IMR-90 (cell line): ENCODE results near the gene ELP4. TPM values are rescaled to one million over a fixed set of nuclear protein-coding genes. Genes with fewer than 3 reads are reported as not detected.

Experiments used
- ATAC-seq: fragments of 200-7000 bp; cut with Tn5 transposase; 2 replicates; pipeline ENCODE4 v1.9.1; 2020; ENCODE audit warnings: low read depth, mild to moderate bottlenecking, moderate library complexity
- BruUV-seq: library from RNA; stranded (reverse); fragments of 400-500 nt; replicated peaks from 2 replicates; lab custom pipeline; 2021; lab: Mats Ljungman, UMichigan
- CTCF ChIA-PET: fragments of 300-600 bp; formaldehyde crosslinking; extraction: SDS; loops from one replicate; lab custom pipeline; 2021; ENCODE audit warnings: antibody characterized with exemption; lab: Yijun Ruan, JAX
- POLR2A ChIA-PET: fragments of 300-600 bp; sonication (Branson Sonifier 250); formaldehyde crosslinking; loops from one replicate; lab custom pipeline; 2022; ENCODE audit warnings: antibody characterized with exemption; ENCODE audit not compliant: unreplicated experiment; lab: Charles Lee
- DNase-seq: peaks from one replicate; pipeline ENCODE4 v3.0.0; 2013
- H2AFZ ChIP-seq: replicated peaks from 2 replicates; pipeline ENCODE3; 2013; ENCODE audit warnings: low read length, mild to moderate bottlenecking; ENCODE audit not compliant: poor library complexity
- H2AK5ac ChIP-seq: 2 replicates; pipeline ENCODE4 v1.6.1; 2013; ENCODE audit warnings: low read depth, low read length, inconsistent platforms
- H2AK9ac ChIP-seq: replicated peaks from 2 replicates; pipeline ENCODE3; 2013; ENCODE audit warnings: mild to moderate bottlenecking, low read depth, low read length, moderate library complexity; ENCODE audit not compliant: poor library complexity
- H2BK120ac ChIP-seq: 2 replicates; pipeline ENCODE4 v1.6.1; 2013; ENCODE audit warnings: low read depth, low read length, inconsistent platforms
- H2BK15ac ChIP-seq: 3 replicates; pipeline ENCODE4 v1.6.1; 2013; ENCODE audit warnings: low read depth, low read length, inconsistent platforms
- H2BK20ac ChIP-seq: 2 replicates; pipeline ENCODE4 v1.6.1; 2013; ENCODE audit warnings: low read depth, mild to moderate bottlenecking, inconsistent platforms, low read length, moderate library complexity
- H2BK5ac ChIP-seq: 2 replicates; pipeline ENCODE4 v1.6.1; 2013; ENCODE audit warnings: mild to moderate bottlenecking, low read depth, low read length, inconsistent platforms; ENCODE audit not compliant: poor library complexity, severe bottlenecking
- H3K14ac ChIP-seq: replicated peaks from 2 replicates; pipeline ENCODE4 v1.6.1; 2013; ENCODE audit warnings: low read depth, low read length, inconsistent platforms
- H3K18ac ChIP-seq: 2 replicates; pipeline ENCODE4 v1.6.1; 2013; ENCODE audit warnings: low read depth, low read length, control low read depth
- H3K23ac ChIP-seq: 2 replicates; pipeline ENCODE4 v1.6.1; 2013; ENCODE audit warnings: low read depth, low read length, inconsistent platforms
- H3K27ac ChIP-seq: 2 replicates; pipeline ENCODE4 v1.5.1; 2013; ENCODE audit warnings: mild to moderate bottlenecking, control low read depth, low read length; ENCODE audit not compliant: insufficient read depth
- H3K27me3 ChIP-seq: 2 replicates; pipeline ENCODE4 v1.6.1; 2013; ENCODE audit warnings: low read length; ENCODE audit not compliant: control insufficient read depth, insufficient read depth
- H3K36me3 ChIP-seq: 2 replicates; pipeline ENCODE4 v1.6.1; 2013; ENCODE audit warnings: low read length, mixed read lengths; ENCODE audit not compliant: control insufficient read depth, insufficient read depth
- H3K4ac ChIP-seq: 2 replicates; pipeline ENCODE4 v1.6.1; 2013; ENCODE audit warnings: low read depth, low read length, inconsistent platforms
- H3K4me1 ChIP-seq: 2 replicates; pipeline ENCODE4 v1.6.1; 2013; ENCODE audit warnings: low read length, mixed read lengths; ENCODE audit not compliant: control insufficient read depth, insufficient read depth
- H3K4me2 ChIP-seq: 2 replicates; pipeline ENCODE4 v1.6.1; 2013; ENCODE audit warnings: low read depth, mild to moderate bottlenecking, control low read depth, low read length, moderate library complexity
- H3K4me3 ChIP-seq: 2 replicates; pipeline ENCODE4 v1.5.1; 2013; ENCODE audit warnings: low read depth, mild to moderate bottlenecking, control low read depth, low read length, moderate library complexity; ENCODE audit not compliant: insufficient read depth
- H3K56ac ChIP-seq: 2 replicates; pipeline ENCODE4 v1.6.1; 2013; ENCODE audit warnings: low read length, inconsistent platforms; ENCODE audit not compliant: insufficient read depth; ENCODE audit errors: extremely low read depth
- H3K79me1 ChIP-seq, 2 experiments: 2 replicates each; pipeline ENCODE4 v1.6.1; 2013; ENCODE audit warnings: low read length in 2 of 2, inconsistent platforms in 1 of 2, low read depth in 1 of 2
- H3K9ac ChIP-seq: 2 replicates; pipeline ENCODE4 v1.6.1; 2013; ENCODE audit warnings: low read depth, low read length, control low read depth
- H3K9me1 ChIP-seq: 2 replicates; pipeline ENCODE4 v1.6.1; 2013; ENCODE audit warnings: low read length, inconsistent platforms; ENCODE audit not compliant: insufficient read depth
- H3K9me3 ChIP-seq: 2 replicates; pipeline ENCODE4 v1.6.1; 2013; ENCODE audit warnings: low read length; ENCODE audit not compliant: control insufficient read depth, insufficient read depth
- H4K20me1 ChIP-seq: 2 replicates; pipeline ENCODE4 v1.6.1; 2013; ENCODE audit warnings: low read length, inconsistent platforms; ENCODE audit not compliant: insufficient read depth
- H4K5ac ChIP-seq: 2 replicates; pipeline ENCODE4 v1.6.1; 2013; ENCODE audit warnings: mild to moderate bottlenecking, low read depth, low read length, control low read depth
- H4K8ac ChIP-seq, 2 experiments: 2 replicates each; pipeline ENCODE4 v1.6.1; 2013; ENCODE audit warnings: low read depth in 2 of 2, low read length in 2 of 2, control low read depth in 1 of 2, inconsistent platforms in 1 of 2
- H4K91ac ChIP-seq: 2 replicates; pipeline ENCODE4 v1.6.1; 2013; ENCODE audit warnings: low read depth, low read length, inconsistent platforms; ENCODE audit not compliant: insufficient read depth
- BHLHE40 ChIP-seq: fragments of 150-350 bp; IDR thresholded peaks from 2 replicates; pipeline ENCODE4 v1.6.1; 2016; ENCODE audit warnings: mild to moderate bottlenecking, low read depth, low read length
- CEBPB ChIP-seq: IDR thresholded peaks from 2 replicates; pipeline ENCODE4 v1.6.1; 2012; ENCODE audit warnings: low read depth, low read length, improper control_type of control experiment
- CHD1 ChIP-seq: IDR thresholded peaks from 2 replicates; pipeline ENCODE4 v1.6.1; 2012; ENCODE audit warnings: low read depth, low read length, improper control_type of control experiment
- ELK1 ChIP-seq: fragments of 150-350 bp; IDR thresholded peaks from 2 replicates; pipeline ENCODE4 v1.6.1; 2016; ENCODE audit warnings: low read depth, mild to moderate bottlenecking, low read length, moderate library complexity, borderline replicate concordance
- FOS ChIP-seq: fragments of 150-350 bp; IDR thresholded peaks from 2 replicates; pipeline ENCODE4 v1.6.1; 2016; ENCODE audit warnings: low read depth, low read length
- MAFK ChIP-seq: IDR thresholded peaks from 2 replicates; pipeline ENCODE4 v1.6.1; 2012; ENCODE audit warnings: low read depth, low read length, improper control_type of control experiment
- MAZ ChIP-seq: IDR thresholded peaks from 2 replicates; pipeline ENCODE4 v1.6.1; 2012; ENCODE audit warnings: low read depth, mild to moderate bottlenecking, low read length, improper control_type of control experiment, moderate library complexity, borderline replicate concordance
- MXI1 ChIP-seq: IDR thresholded peaks from 2 replicates; pipeline ENCODE4 v1.6.1; 2012; ENCODE audit warnings: low read depth, mild to moderate bottlenecking, low read length, moderate library complexity, borderline replicate concordance
- NFE2L2 ChIP-seq: fragments of 150-350 bp; IDR thresholded peaks from 2 replicates; pipeline ENCODE4 v1.6.1; 2016; ENCODE audit warnings: low read depth, mild to moderate bottlenecking, low read length
- POLR2A ChIP-seq: IDR thresholded peaks from 2 replicates; pipeline ENCODE4 v1.6.1; 2012; ENCODE audit warnings: mild to moderate bottlenecking, low read depth, low read length
- RAD21 ChIP-seq: IDR thresholded peaks from 2 replicates; pipeline ENCODE4 v1.6.1; 2012; ENCODE audit warnings: low read length, improper control_type of control experiment
- RCOR1 ChIP-seq: IDR thresholded peaks from 2 replicates; pipeline ENCODE4 v1.6.1; 2012; ENCODE audit warnings: mild to moderate bottlenecking, low read length, improper control_type of control experiment; ENCODE audit not compliant: insufficient replicate concordance
- RFX5 ChIP-seq: IDR thresholded peaks from 2 replicates; pipeline ENCODE4 v1.8.0; 2012; ENCODE audit warnings: low read depth, mild to moderate bottlenecking, low read length, moderate library complexity
- SMC3 ChIP-seq: fragments of 150-350 bp; IDR thresholded peaks from 2 replicates; pipeline ENCODE4 v1.6.1; 2016; ENCODE audit warnings: low read depth, mild to moderate bottlenecking, antibody characterized with exemption, low read length, moderate library complexity
- USF2 ChIP-seq: fragments of 150-350 bp; IDR thresholded peaks from 2 replicates; pipeline ENCODE4 v1.6.1; 2017; ENCODE audit warnings: mild to moderate bottlenecking, antibody characterized with exemption, low read length, low read depth
- WGBS, 2 experiments: methylation state at CpG; one replicate each; pipeline versions ENCODE4 v1.1.5 to v1.1.7; 2013; ENCODE audit warnings: missing lambda C conversion rate in 2 of 2; ENCODE audit not compliant: insufficient read length in 1 of 2; ENCODE audit errors: extremely low coverage in 2 of 2; 5-methylcytosine and 5-hydroxymethylcytosine counted together
- dilution Hi-C: fragments of 300-500 bp; cut with HindIII; formaldehyde crosslinking; loops from one replicate; pipeline ENCODE4 v1.14.3; 2018; ENCODE audit warnings: low sequenced_read_pairs; ENCODE audit not compliant: unreplicated experiment
- in situ Hi-C: fragments of 300-500 bp; cut with MboI; formaldehyde crosslinking; loops from 3 replicates; pipeline ENCODE4 v1.14.3; 2019; ENCODE audit warnings: low sequenced_read_pairs, inconsistent platforms, mixed read lengths
- intact Hi-C: fragments of 100-400 bp; cut with micrococcal nuclease; formaldehyde crosslinking; loops from 2 replicates; pipeline ENCODE4 v1.10.0; 2022
- polyA plus RNA-seq, 3 experiments: library from polyadenylated mRNA; depleted of rRNA; stranded (reverse); fragments of >200 nt; gene quantifications; 2 replicates each; pipeline ENCODE4 v1.2.3, GENCODE V29; 2012; ENCODE audit warnings: low replicate concordance in 1 of 3
- total RNA-seq: library from RNA; depleted of rRNA; stranded (reverse); fragments of >200 nt; gene quantifications from 2 replicates; pipeline ENCODE4 v1.2.3, GENCODE V29; 2012
- TF ChIP-seq, protein P1 (sequence below): conservative IDR thresholded peaks from 2 replicates; pipeline ENCODE4 v1.5.1; 2012; ENCODE audit warnings: mild to moderate bottlenecking, low read depth, low read length, improper control_type of control experiment

ELP4 gene
- total and polyA plus RNA-seq, 2 of the 4 experiments (the other 2 are of a cell fraction): 8.4 to 20.4 TPM

DNA sequence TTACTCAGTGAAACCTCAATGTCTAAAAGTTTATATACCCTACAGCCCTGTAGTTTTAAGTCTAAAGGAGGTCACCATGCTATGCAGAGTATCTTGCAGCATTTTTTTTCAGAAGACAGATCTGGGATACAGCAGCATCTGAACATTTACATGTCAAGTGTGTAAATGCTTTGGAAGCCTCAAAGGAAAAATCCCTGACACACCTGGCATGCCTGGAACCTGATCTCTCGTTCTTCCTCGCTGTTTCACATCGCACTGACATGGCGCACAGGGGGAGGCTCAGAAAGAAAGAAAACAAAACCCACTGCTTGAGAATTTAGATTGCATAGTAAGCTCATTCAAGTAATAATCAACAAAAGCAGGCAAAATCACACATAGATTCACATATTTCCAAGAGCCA is 270.5 kb downstream of the ELP4 start:
- Histone ChIP-seq H3K27me3 (no peaks in the 10 kb centered on the region), H3K4me3 (no peak overlapping the region), H3K4me1 (peaks cover 3% of the 10 kb centered on the region), H4K91ac (no peak overlapping the region), H4K5ac (no peak overlapping the region), H3K14ac (0 out of 2 replicates have a peak overlapping the region, but pooled peaks have one; percentile 20), H2AK5ac (no peak overlapping the region), H2BK20ac (no peak overlapping the region; the same call in 1 of the 2 replicates), H2AFZ (no peak overlapping the region), H3K56ac (no peak overlapping the region), H3K4ac (no peak overlapping the region), H3K9me3 (no peaks in the 10 kb centered on the region), H3K9me1 (peaks cover 5% of the 10 kb centered on the region; the same call in 1 of the 2 replicates), H2AK9ac (no peak overlapping the region), H3K9ac (no peak overlapping the region), H3K18ac (no peak overlapping the region), H2BK5ac (no peak overlapping the region), H4K8ac (no peak overlapping the region), H3K27ac (no peak overlapping the region), H3K4me2 (no peak overlapping the region), H2BK15ac (no peak overlapping the region), H3K36me3 (no peaks in the 10 kb centered on the region), H3K23ac (no peak overlapping the region), H2BK120ac (no peak overlapping the region), H3K79me1 (no peaks in the 10 kb centered on the region), H4K20me1 (no peaks in the 10 kb centered on the region)
- TF ChIP-seq MAFK (no peak), RAD21 (no peak), NFE2L2 (no peak), CHD1 (no peak), ELK1 (no peak), POLR2A (no peak), MXI1 (no peak), FOS (no peak), SMC3 (no peak), RFX5 (no peak), RCOR1 (no peak), USF2 (no peak), CEBPB (no peak), BHLHE40 (no peak), MAZ (no peak)
- TF ChIP-seq, protein P1, sequence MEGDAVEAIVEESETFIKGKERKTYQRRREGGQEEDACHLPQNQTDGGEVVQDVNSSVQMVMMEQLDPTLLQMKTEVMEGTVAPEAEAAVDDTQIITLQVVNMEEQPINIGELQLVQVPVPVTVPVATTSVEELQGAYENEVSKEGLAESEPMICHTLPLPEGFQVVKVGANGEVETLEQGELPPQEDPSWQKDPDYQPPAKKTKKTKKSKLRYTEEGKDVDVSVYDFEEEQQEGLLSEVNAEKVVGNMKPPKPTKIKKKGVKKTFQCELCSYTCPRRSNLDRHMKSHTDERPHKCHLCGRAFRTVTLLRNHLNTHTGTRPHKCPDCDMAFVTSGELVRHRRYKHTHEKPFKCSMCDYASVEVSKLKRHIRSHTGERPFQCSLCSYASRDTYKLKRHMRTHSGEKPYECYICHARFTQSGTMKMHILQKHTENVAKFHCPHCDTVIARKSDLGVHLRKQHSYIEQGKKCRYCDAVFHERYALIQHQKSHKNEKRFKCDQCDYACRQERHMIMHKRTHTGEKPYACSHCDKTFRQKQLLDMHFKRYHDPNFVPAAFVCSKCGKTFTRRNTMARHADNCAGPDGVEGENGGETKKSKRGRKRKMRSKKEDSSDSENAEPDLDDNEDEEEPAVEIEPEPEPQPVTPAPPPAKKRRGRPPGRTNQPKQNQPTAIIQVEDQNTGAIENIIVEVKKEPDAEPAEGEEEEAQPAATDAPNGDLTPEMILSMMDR: no peak
- ATAC-seq: no peak
- WGBS, 2 experiments: 100% methylated on average over 1 of the region's 4 CpGs; no CpG with 5 or more reads in 1 of the 2 experiments
- ChIA-PET POLR2A (no interaction called here), CTCF (interaction anchor here (0.7 kb wide), 1 partner anchor 12 kb away, joined by 3 read pairs; no protein-coding TSS in a partner anchor)
- dilution Hi-C loops: no loop called here
- BruUV-seq: no TSS peak
- no peak for DNase-seq
- intact Hi-C loops: loop anchor here (10.0 kb wide), 1 partner anchor 755 kb away; no protein-coding TSS in a partner anchor
- in situ Hi-C loops: no loop called here
